GM18508 (cell line): Measurements from ENCODE around the gene SPECC1.

Experiments used
- ATAC-seq: cut with Tn5 transposase; IDR thresholded peaks from one replicate; pipeline ENCODE4 v1.9.1; 2021; ENCODE audit warnings: moderate number of reproducible peaks; ENCODE audit not compliant: insufficient read depth, unreplicated experiment

SPECC1 gene

DNA sequence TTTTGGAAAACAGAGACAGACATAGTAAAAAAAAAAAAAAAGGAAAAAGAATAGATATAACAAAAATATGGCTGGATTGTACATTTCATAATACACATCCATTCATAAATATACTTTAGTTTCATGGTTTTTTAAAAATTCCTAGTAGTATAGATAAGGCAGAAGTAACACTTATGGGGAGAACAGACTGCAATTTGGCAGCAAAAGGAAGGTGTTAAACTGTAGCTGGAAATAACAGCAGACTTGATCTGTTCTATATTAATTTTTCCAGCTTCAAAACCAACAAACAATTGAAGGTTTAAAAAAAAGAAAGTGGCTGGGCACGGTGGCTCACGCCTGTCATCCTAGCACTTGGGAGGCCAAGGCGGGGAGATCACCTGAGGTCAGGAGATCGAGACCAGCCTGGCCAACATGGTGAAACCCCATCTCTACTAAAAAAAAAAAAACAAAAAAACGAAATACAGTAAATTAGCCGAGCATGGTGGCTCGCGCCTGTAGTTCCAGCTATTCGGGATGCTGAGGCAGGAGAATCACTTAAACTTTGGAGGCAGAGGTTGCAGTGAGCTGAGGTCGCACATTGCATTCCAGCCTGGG, 191.8 kb downstream of the SPECC1 start:
- ATAC-seq, result no peak

DNA sequence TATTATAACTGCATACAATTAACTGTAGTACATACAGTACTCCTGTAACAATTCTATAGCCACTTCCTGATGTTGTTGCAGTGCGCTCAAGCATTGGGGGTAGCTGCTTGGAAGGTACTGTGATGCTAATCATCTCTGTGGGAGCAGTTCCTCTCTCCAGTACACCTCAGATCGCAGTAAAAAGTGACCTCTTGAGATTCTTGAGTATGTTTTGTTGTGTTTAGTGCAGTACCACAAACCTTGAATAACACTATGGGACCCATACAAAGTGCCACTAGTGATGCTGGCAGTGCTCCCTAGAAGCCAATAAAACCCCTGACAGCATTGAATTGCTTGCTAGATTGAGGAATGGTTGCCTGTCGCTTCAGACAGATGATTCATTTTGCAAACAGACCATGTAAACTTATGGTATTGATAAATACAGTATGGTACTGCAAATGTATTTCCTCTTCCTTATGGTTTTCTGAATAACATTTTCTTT, 193.0 kb downstream of the SPECC1 start:
- ATAC-seq, result no peak

DNA sequence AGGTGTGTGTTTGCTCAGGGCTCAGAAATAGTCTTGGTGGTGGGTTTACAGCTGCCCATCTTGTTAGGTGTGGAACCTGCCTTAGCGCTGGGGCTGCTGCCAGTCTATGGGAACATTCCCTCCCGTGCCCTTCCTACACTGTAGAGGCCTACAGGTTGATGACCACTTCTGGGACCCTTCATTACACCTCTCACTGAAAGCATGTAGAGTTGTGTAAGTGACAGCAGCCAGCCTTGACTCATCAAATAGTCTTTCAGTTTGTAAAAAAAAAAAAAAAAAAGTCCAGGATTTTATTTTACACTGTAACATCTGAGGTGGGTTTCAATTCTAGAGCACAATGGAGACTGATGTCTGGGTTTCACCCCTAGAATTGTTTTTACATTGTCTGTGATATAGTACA, 193.9 kb downstream of the SPECC1 start:
- ATAC-seq, result no peak

DNA sequence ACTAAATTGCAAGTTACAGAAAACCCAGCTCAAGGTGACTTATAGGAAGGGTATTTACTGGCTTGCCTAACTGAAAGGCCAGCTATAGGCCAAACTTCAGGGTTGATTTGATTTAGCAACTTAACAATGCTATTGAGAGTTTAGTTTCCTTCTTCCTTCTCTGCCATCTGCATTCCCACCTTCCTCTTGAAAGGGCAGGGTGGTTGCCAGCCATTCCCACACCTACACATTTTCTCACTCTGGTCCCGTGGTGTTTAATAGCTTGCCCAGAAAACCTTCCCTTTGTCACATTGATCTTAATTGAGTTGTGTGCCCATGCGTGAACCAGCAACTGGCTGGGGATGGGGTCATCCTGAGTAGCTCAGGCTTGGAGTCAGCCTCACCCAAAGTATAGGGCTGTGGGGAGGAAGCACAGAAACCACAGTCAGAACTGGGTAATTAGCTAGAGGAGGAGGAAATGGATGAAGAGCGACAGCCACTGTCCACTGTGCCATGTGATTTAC, 194.7 kb downstream of the SPECC1 start:
- no peak for ATAC-seq

DNA sequence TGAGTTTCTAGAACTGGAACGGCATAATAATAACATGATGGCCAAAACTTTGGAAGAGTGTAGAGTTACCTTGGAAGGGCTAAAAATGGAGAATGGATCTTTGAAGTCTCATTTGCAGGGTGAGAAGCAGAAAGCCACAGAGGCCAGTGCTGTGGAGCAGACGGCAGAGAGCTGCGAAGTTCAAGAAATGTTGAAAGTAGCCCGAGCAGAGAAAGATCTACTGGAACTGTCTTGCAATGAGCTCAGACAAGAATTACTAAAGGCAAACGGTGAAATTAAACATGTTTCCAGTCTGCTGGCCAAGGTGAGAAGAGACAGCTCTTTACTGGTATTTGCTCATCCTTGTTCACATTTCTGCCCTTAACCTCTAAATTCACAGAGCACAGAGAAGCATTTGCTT, 196.4 kb downstream of the SPECC1 start:
- no peak for ATAC-seq

DNA sequence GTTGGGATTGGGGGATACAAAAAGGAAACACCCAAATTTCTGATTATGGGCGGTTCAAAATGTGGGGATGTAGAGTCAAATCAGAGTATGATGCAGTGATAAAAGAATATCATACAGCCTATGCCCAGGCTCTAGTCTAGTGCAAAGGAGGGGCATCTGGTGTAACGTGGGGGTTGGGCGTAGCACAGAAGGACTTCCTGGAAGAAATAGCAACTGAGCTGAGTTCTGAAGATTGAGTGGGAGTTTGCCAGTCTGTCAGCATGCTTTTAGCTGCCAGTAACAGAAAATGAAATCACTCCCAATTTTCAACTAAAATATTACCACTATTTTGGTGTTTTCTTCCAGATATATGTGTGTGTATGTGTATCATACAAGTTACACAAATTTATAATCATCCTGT, 196.9 kb downstream of the SPECC1 start:
- no peak for ATAC-seq

DNA sequence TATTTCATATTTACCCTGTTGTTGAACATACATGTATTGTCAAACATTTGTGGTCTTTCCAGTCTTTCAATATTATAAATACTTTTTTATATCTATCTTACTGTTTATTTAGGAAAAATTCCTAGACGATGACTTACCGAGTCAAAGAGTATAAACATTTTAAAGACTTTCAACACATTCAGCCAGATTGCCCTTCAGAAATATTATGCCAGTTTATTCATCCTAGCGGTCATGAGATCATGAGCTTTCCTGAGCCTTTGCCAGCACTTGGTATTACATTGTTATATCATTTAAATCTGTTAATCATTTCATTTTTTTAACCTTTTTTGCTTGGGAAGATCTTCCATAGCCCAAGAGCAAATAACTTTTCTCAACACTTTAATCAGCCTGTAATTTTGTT, 197.4 kb downstream of the SPECC1 start:
- ATAC-seq, result no peak

DNA sequence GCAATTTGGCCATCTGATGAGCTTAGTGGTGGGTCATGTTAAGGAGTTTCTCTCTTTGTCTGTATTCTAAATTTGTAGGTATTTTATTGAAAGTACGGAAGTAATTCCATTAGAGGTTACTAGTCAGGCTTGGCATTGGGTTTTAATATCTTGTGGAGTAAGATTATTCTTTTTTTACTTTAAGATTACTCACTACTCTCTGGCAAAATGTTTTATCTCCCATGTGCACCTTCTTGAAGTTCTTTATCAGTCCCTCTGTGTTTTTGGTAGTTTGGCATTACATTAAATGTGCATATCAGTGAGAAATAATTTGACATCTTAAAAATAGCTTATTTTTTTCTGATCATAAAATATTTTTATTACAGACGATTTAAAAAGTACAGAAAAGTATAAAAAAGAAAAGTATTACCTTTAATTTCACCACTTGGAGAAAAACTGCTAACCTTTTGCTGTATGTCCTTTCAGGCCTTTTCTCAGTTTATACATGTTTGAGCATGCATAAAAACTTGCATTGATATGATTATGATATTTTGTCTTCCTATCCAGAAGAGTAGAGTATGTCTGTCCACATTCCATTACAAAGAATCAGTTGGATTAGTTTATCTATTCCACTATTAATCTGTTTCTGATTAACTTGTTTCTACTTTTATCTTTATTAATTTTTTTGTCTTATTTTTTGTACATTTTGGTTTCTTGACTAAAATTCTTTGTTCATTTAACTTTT, 198.3 kb downstream of the SPECC1 start:
- ATAC-seq, result no peak

DNA sequence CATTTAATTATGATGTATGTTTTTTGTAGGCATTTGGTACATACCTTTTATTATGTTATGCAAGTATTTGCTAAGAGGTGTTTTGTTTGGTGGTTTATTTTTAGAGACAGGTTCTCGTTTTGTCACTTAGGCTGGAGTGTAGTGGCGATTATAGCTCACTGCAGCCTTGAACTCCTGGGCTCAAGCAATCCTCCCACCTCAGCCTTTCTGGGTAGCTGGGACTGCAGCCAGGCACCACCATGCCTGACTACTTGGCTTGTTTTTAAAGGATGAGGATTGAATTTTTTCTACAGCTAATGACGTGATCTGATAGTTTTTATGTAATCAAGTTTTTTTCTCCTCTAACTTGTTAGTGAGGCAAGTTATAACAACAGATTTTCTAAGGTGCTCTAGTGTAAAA, 199.6 kb downstream of the SPECC1 start:
- ATAC-seq, result no peak

DNA sequence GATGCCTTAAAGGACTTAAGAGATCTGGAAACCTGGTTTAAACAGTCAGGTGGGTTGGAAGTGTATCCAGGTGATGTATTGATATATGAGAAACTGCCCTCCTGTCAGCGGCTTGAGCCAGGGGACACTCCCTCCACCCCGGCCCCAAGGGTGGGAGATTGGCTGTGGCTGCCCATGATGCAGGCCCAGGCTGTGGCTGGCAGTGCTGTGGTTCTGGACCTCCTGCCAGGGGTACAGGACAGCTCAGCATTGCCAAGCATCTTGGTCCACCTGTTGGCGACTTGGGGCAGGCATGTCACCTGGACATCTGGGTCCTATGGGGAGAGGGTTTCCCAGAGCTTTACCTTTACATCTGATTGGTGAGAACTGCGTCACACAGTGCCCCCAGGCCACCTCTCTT, 201.0 kb downstream of the SPECC1 start:
- no peak for ATAC-seq

DNA sequence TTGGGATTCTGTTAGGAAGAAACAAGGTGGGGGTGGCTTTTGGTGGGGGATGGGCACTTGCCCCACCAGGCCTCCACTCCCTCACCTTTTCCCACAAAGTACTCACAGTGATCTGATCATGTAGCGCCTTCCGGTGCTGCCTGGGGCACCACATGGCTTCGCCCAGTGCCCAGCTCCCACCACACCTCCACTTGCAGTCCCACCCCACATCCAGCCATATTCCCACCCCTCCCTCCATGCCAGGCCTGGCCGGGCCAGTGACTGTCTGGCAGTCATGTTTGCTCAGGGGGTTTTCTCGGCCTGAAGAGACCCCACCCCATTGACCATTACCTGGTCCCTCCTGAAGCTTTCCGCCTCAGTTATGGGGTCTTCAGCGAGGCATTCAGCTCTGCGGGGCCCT, 201.5 kb downstream of the SPECC1 start:
- no peak for ATAC-seq

DNA sequence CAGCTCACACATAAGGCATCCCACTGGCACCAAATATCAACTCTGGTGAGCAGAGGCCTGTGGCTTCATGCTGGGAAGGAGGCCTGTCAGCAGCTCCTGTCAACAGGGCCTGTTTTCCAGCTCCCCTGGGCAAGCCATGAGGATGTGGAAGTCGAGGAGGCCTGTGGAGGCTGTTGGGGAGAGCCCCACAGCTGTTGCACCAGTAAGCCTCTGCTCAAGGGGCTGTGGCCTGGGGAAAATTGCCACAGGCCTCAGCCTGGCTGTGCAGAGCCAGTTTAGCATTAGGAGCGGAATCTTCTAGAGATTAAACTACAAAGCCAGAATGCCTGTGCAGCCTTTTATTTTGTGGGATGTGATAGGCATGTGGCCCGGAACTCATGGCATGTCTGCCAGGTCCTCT, 202.1 kb downstream of the SPECC1 start:
- no peak for ATAC-seq

DNA sequence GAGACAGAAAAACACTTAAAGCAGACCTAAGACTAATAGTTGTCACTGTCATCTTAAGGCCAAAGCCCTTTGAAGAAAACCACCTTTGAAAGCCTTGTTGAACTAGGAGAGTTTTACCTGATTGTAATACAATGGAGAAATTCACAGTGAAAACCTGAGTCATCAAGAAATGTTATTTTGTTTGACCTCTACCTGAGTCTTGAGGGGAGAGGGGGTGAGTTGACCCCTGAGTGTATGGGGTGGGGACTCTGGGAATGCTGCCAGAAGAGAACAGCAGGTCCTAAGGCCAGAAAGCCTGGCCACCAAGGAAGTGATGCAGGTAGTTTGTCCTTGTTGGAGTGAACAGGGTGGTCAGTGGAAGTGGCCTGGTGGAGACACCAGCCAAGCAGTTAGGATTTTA, 204.3 kb downstream of the SPECC1 start:
- no peak for ATAC-seq

DNA sequence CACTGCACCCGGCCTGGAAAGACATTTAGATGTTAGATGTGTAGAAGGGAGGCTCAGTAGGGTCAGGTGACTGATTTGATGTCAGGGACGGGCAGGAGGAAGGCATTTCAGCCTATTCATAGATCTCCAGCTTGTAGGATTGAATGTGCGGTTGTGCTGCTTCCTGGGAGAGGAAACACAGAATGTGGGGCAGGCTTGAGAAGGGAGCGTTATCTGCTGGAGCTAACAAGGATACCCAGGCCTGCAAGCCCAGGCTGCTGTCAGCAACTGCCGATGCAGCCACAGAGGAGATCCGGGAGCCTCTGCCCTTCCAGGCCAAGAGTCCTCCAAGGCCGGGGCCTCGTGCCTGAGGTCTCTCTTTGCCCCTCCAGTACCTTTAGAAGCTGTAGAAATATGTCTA, 205.6 kb downstream of the SPECC1 start:
- ATAC-seq, result no peak

DNA sequence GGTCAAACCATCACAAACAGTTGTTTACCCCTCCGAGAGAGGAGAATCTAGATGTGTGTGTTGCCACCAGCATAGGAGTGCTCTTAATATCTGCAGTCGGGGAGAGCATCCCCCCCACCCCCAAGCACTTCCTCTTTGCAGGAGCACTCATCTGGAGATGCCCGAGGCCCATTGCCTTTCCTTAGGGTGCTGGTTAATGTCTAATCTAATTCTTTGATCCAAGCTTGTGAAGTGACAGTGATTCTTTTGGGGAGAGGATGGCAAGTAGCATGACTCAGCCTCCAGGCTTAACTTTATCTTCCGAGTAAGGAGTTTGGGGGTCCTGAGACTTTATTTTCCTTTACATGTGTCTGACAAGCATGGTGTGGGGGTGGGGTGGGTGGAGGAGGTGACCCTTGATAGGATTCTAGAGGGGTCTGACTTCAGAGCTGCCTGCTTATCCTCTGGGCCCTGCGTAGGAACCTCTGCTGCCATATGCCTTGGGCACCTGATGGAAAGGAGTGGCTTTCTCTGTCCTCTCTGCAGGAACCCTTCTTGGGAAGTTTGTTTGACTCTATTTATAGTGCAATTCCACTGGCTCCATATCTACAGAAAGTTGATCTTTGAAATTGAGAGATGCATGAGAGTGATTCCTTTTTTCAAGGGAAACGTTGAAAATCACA, 207.1 kb downstream of the SPECC1 start:
- no peak for ATAC-seq

DNA sequence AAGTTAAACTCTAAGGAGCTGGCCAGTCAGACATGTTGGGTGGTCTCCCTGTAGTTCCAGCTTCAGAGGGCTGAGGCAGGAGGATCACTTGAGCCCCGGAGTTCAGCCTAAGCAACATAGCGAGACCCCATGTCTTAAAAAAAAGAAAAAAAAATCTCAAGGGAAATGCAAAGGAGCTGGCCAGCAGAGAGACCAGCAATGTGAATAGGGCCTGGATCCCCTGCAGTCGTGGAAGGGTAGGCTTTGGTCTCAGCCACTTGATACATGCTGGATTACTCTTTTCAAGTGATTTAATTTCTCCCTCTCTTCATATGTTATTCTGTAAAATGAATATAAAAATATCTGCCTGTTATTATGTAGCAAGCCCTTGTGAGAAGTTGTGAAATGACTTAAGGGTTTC, 207.7 kb downstream of the SPECC1 start:
- no peak for ATAC-seq

DNA sequence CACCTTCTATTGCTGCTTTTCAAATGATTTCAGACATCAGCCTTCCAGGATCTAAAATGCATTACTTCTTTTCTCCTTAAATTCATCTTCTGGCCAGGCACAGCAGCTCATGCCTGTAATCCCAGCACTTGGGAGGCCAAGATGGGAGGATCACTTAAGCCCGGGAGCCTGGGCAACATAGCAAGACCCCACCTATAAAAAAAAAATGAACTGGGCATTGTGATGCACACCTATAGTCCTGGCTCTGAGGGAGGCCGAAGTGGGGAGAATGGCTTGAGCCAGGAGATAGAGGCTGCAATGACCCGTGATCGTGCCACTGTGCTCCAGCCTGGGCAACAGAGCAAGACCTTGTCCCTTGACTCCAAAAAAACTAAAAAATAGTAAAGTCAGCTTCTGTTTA, 208.5 kb downstream of the SPECC1 start:
- no peak for ATAC-seq

DNA sequence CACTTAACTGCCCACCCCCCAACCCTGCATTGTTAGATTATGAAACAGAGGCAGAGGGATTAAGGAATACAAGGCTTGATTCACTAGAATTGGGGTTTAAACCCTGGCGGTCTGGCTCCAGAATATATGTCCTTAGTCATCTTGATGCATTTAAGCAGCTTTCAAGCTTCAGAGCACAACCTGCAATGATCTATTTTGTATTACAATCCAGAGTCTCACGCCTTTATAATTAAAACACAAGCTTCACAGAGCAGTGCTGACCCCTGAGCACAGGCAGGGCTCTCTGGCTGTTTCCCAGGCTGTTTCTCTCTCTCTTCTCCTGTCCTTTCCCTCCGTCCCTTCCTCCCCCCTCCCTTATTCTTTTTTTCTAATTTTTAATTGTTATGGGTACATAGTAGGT, 209.1 kb downstream of the SPECC1 start:
- ATAC-seq, result no peak

DNA sequence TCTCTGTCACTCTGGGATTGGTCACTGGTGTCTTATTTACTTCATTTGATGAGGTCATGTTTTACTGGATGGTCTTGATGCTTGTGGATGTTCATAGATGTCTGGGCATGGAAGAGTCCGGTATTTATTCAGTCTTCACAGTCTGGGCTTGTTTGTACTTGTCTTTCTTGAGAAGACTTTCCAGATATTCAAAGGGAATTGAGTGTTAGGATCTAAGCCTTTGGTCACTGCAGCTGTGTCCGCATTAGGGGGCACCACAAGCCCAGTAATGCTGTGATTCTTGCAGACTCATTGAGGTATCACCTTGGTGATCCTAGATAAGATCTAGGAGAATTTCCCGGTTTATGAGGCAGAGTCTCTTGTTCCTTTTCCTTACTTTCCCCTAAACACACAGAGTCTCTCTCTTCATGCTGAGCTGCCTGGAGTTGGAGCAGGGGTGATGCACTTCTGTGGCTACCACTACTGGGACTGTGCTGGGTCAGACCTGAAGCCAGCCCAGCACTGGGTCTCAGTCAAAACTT, 214.7 kb downstream of the SPECC1 start:
- ATAC-seq, result no peak

DNA sequence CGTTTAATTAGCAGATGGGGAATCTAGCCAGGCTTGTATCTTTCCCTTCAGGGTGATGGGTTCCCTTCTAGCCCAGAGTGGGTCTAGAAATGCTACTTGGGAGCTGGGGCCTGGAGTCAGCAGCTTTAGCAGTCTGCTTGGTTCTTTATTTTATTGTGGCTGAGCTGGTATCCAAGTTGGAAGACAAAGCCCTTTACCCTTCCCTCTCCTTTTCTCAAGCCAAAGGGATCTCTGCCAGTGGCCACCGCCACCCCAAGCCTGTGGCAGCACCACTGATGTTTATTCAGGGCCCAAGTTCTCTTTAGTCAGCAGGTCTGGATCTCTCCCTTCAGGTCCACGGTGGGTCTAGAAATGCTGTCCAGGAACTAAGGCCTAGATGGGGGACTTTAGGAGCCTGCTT, 215.2 kb downstream of the SPECC1 start:
- ATAC-seq, result no peak
